ENCODE data around the gene ME2.
"Not testable (repeated sequence)": the region's sequence is repeated elsewhere in the genome, so short reads cannot be mapped to it uniquely, and the experiment has no call there.

ME2 gene

DNA sequence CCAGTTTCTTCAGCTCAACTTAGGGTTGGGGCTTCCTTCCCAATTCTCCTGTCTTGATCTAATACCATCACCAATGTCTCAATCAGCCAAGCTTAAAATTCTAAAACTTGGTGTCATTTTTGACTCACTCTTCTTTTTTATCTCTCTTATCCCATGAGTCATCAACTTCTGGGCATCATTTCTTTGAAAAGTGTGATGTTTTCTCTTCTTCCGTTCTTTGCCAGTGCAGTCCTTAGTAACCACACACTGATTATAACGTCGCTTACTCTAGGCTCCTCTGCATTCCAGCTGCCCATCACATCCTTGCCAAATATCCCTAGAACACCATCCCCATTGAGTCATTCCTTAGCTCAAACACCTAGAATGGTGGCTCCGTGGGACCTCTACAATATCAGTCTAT, 31.7 kb upstream of the ME2 start:
- Histone ChIP-seq H2AFZ (ENCODE audit: low read length, unreplicated experiment) (no peak overlapping the region), H3K79me2 (ENCODE audit: control insufficient read depth, insufficient read depth, low read length, unreplicated experiment) (no peaks in the 10 kb centered on the region), H3K27ac (ENCODE audit: low read depth, low read length) (0 out of 2 replicates have a peak overlapping the region, but pooled peaks have one; percentile 5), H3K4me3 (ENCODE audit: low read depth, low read length) (no peak overlapping the region), H3K36me3 (ENCODE audit: insufficient read depth, low read length) (no peaks in the 10 kb centered on the region), H3K27me3 (ENCODE audit: insufficient read depth, low read length) (no peaks in the 10 kb centered on the region), H3K4me1 (ENCODE audit: control insufficient read depth, insufficient read depth, low read length, unreplicated experiment) (peaks cover 9% of the 10 kb centered on the region)

DNA sequence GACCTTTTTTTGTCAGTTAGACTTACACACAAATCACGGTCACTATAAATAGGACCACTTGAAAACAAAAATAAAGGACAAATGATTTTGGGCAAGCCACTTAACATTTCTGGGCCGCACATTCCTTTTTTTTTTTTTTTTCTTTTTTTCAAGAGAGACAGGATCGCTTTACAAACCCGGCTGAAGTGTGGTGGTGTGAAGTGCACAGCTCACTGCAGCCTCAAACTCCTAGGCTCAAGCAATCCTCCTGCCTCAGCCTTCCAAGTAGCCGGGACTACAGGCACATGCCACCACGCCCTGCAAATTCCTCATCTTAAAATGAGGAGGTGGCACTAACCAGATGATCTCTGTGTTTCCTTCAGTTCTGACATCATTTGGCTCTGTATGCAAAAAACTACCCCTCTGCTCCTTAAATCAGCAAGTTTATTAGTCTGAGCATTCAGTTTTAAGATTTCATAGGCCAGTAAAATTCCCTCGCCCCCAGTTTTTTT, 30.8 kb upstream of the ME2 start:
- H3K4me3 ChIP-seq (ENCODE audit: low read depth, low read length): no peak overlapping the region
- no peaks in the 10 kb centered on the region for H3K27me3 ChIP-seq (ENCODE audit: insufficient read depth, low read length)
- H3K36me3 ChIP-seq (ENCODE audit: insufficient read depth, low read length): no peaks in the 10 kb centered on the region
- H3K4me1 ChIP-seq (ENCODE audit: control insufficient read depth, insufficient read depth, low read length, unreplicated experiment): peaks cover 9% of the 10 kb centered on the region
- H3K79me2 ChIP-seq (ENCODE audit: control insufficient read depth, insufficient read depth, low read length, unreplicated experiment): no peaks in the 10 kb centered on the region
- H2AFZ ChIP-seq (ENCODE audit: low read length, unreplicated experiment): no peak overlapping the region
- no peak overlapping the region for H3K27ac ChIP-seq (ENCODE audit: low read depth, low read length)

DNA sequence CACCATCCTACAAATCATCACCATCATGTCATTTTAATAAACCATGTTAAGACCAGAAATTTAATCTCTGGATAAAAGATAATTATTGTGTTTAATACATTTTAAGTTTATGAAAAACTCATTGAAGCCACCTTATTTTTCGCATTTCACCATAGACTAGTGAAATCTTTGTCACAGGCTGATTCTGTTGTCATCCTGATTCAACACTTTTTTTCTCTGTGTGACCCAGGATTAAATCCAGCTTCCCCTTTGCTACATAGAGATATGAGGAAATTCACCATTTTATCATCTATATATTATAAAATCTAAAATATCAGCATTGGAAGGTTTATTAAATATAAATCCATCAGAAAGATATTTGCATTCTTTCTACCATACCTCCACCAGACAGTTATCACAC, 29.9 kb upstream of the ME2 start:
- H3K4me1 ChIP-seq (ENCODE audit: control insufficient read depth, insufficient read depth, low read length, unreplicated experiment): peaks cover 16% of the 10 kb centered on the region

DNA sequence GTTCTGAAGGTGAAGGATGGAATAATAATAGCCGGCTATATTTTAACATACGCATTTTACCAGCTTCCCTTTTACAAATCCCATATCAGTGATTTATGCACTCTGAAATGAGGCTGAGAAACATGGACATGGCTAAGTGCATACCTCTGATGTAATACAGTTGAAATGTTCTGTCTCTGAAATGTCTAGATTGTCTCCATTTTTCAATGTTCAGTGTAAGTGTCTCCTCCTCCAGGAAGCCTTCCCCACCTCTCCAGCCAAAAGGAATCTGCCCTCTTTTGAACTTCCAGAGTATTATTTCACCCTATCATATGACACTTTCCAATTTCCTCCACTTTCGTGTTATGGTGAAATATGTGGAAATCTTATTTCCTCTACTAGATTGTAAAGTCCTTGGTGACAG, 29.5 kb upstream of the ME2 start:
- H3K4me1 ChIP-seq (ENCODE audit: control insufficient read depth, insufficient read depth, low read length, unreplicated experiment): peaks cover 20% of the 10 kb centered on the region
- H3K4me3 ChIP-seq (ENCODE audit: low read depth, low read length): no peak overlapping the region
- no peaks in the 10 kb centered on the region for H3K36me3 ChIP-seq (ENCODE audit: insufficient read depth, low read length)
- H3K27ac ChIP-seq (ENCODE audit: low read depth, low read length): no peak overlapping the region
- H3K79me2 ChIP-seq (ENCODE audit: control insufficient read depth, insufficient read depth, low read length, unreplicated experiment): no peaks in the 10 kb centered on the region
- H3K27me3 ChIP-seq (ENCODE audit: insufficient read depth, low read length): no peaks in the 10 kb centered on the region
- no peak overlapping the region for H2AFZ ChIP-seq (ENCODE audit: low read length, unreplicated experiment)

More for the DNA sequence above, 29.9 kb upstream of the ME2 start:
- Histone ChIP-seq H3K27me3 (ENCODE audit: insufficient read depth, low read length) (no peaks in the 10 kb centered on the region), H3K4me3 (ENCODE audit: low read depth, low read length) (no peak overlapping the region), H2AFZ (ENCODE audit: low read length, unreplicated experiment) (no peak overlapping the region), H3K79me2 (ENCODE audit: control insufficient read depth, insufficient read depth, low read length, unreplicated experiment) (no peaks in the 10 kb centered on the region), H3K36me3 (ENCODE audit: insufficient read depth, low read length) (no peaks in the 10 kb centered on the region), H3K27ac (ENCODE audit: low read depth, low read length) (no peak overlapping the region)

DNA sequence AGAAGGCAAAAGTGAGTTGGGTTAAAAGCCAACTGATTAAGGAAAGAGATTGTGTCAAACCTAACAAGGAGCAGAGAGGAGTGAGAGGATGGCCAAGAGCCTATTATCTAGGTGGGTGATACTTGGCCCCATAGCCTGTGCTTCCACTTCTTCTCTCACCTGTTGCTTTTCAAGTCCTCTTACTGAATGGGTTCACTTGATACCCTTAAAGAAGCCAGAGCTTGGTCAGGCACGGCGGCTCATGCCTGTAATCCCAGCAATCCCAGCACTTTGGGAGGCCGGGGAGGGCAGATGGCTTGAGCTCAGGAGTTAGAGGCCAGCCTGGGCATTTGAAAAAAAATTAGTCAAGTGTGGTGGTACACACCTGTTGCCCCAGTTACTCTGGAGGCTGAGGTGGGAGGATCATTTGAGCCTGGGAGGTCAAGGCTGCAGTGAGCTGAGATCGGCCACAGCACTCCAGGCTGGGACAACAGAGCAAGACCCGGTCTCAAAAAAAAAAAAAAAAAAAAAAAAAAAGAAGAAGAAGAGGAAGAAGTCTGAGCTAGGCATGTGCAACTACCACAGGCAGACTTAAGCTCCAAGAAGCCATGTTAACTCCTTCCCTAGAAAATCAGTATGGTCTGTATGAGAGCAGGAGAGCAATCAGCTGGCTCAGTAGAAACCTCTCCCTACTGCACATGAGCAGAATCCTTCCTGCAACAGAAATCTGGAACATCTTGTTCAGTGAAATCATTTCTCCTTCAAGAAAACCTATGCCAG, 28.4 kb upstream of the ME2 start:
- Histone ChIP-seq H3K4me3 (ENCODE audit: low read depth, low read length) (no peak overlapping the region), H3K27ac (ENCODE audit: low read depth, low read length) (no peak overlapping the region), H3K36me3 (ENCODE audit: insufficient read depth, low read length) (no peaks in the 10 kb centered on the region), H3K79me2 (ENCODE audit: control insufficient read depth, insufficient read depth, low read length, unreplicated experiment) (no peaks in the 10 kb centered on the region), H2AFZ (ENCODE audit: low read length, unreplicated experiment) (no peak overlapping the region), H3K4me1 (ENCODE audit: control insufficient read depth, insufficient read depth, low read length, unreplicated experiment) (peaks cover 24% of the 10 kb centered on the region), H3K27me3 (ENCODE audit: insufficient read depth, low read length) (no peaks in the 10 kb centered on the region)

DNA sequence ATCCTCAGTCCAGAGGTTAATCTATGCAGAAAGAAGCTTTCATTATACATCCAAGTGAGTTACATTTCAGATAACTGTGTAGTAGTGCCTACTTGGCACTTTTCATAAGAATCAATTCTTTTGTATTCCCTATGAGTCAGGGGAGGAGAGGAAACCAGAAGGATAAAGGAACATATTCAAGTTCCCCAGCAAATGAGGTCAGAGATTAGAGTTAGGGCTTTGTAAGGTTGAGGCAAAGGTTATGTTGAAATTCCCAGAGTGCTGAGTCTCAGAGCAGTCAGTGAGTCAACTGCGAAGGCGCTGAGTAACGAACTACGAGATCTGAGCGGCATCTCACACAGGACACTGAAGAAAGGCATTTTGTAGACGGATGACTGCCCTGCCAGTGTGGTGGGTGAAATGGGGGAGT, 25.1 kb upstream of the ME2 start:
- Histone ChIP-seq H3K4me1 (ENCODE audit: control insufficient read depth, insufficient read depth, low read length, unreplicated experiment) (peaks cover 20% of the 10 kb centered on the region), H3K27me3 (ENCODE audit: insufficient read depth, low read length) (no peaks in the 10 kb centered on the region), H3K36me3 (ENCODE audit: insufficient read depth, low read length) (no peaks in the 10 kb centered on the region), H3K27ac (ENCODE audit: low read depth, low read length) (peak overlapping the region; percentile 46), H3K4me3 (ENCODE audit: low read depth, low read length) (peak overlapping the region; percentile 13; the same call in 1 of the 2 replicates), H3K79me2 (ENCODE audit: control insufficient read depth, insufficient read depth, low read length, unreplicated experiment) (no peaks in the 10 kb centered on the region), H2AFZ (ENCODE audit: low read length, unreplicated experiment) (peak overlapping the region; percentile 56)

DNA sequence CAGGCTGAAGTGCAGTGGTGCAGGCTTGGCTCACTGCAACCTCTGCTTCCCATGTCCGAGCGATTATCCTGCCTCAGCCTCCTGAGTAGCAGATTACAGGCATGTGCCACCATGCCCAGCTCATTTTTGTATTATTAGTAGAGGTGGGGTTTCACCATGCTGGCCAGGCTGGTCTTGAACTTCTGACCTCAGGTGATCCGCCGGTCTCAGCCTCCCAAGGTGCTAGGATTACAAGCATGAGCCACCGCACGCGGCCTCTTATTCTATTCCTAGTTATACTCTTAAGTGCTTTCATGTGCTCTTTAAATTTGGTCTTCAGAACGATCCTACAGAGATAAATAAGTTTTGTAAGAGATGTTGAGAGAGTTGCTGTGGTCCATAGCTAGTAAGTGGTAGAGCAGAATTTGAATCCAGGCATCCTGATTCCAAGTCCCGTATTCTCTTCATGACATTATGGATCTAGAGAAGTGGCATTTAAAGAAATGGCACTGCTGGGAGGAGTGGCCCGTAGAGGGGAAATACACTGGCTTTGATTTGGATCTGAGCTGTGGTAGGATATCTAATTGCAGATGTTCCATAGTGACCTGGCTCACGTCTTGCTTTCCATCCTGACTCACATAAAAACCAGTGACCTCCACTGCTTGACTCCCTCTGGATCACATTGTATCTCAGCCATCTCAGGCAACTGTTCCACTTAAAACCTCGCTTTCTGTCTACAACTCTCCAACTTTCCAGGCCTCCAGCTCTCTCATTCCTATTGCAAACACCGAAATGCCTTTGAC, 22.8 kb upstream of the ME2 start:
- H3K36me3 ChIP-seq (ENCODE audit: insufficient read depth, low read length): no peaks in the 10 kb centered on the region
- no peak overlapping the region for H3K4me3 ChIP-seq (ENCODE audit: low read depth, low read length)
- H3K4me1 ChIP-seq (ENCODE audit: control insufficient read depth, insufficient read depth, low read length, unreplicated experiment): peaks cover 20% of the 10 kb centered on the region
- no peak overlapping the region for H3K27ac ChIP-seq (ENCODE audit: low read depth, low read length)
- no peak overlapping the region for H2AFZ ChIP-seq (ENCODE audit: low read length, unreplicated experiment)
- no peaks in the 10 kb centered on the region for H3K79me2 ChIP-seq (ENCODE audit: control insufficient read depth, insufficient read depth, low read length, unreplicated experiment)
- H3K27me3 ChIP-seq (ENCODE audit: insufficient read depth, low read length): no peaks in the 10 kb centered on the region

DNA sequence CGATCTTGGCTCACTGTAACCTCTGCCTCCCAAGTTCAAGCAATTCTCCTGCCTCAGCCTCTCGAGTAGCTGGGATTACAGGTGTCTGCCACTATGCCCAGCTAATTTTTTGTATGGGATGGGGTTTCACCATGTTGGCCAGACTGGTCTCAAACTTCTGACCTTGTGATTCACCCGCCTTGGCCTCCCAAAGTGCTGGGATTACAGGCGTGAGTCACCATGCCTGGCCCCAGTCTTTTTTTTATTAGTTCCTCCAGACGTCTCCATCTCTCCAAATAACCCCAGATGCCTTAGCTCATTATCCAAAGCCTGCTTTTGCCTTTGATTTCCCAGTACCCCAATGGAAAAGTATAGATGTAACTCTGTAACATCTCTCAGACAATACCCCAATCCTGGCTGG, 21.8 kb upstream of the ME2 start:
- not testable (repeated sequence) for H3K36me3 ChIP-seq (ENCODE audit: insufficient read depth, low read length); H3K27me3 ChIP-seq (ENCODE audit: insufficient read depth, low read length); H3K27ac ChIP-seq (ENCODE audit: low read depth, low read length); H2AFZ ChIP-seq (ENCODE audit: low read length, unreplicated experiment); H3K79me2 ChIP-seq (ENCODE audit: control insufficient read depth, insufficient read depth, low read length, unreplicated experiment); H3K4me3 ChIP-seq (ENCODE audit: low read depth, low read length)
- H3K4me1 ChIP-seq (ENCODE audit: control insufficient read depth, insufficient read depth, low read length, unreplicated experiment): peaks cover 20% of the 10 kb centered on the region

DNA sequence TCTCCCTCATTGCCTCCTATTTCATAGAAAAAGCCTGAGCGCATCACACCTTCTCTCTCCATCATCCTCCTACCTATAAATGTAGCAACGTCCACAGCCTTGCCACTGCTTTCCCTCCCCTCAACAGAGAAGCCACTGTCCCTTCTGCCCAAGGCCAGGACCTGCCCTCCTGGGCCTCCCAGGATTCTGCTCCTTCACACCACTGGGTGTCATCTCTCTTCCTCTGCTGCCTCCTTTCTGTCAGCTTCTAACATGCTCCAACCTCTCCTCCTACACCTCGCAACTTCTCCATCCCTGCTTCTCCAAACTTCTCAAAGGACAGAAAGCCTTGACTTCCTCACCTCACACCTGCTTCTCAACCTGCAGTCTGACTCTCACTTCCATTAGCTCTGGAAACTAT, 21.2 kb upstream of the ME2 start:
- no peaks in the 10 kb centered on the region for H3K36me3 ChIP-seq (ENCODE audit: insufficient read depth, low read length)
- H3K4me1 ChIP-seq (ENCODE audit: control insufficient read depth, insufficient read depth, low read length, unreplicated experiment): peaks cover 20% of the 10 kb centered on the region
- no peaks in the 10 kb centered on the region for H3K79me2 ChIP-seq (ENCODE audit: control insufficient read depth, insufficient read depth, low read length, unreplicated experiment)
- no peak overlapping the region for H2AFZ ChIP-seq (ENCODE audit: low read length, unreplicated experiment)
- no peaks in the 10 kb centered on the region for H3K27me3 ChIP-seq (ENCODE audit: insufficient read depth, low read length)
- no peak overlapping the region for H3K27ac ChIP-seq (ENCODE audit: low read depth, low read length)
- no peak overlapping the region for H3K4me3 ChIP-seq (ENCODE audit: low read depth, low read length)

DNA sequence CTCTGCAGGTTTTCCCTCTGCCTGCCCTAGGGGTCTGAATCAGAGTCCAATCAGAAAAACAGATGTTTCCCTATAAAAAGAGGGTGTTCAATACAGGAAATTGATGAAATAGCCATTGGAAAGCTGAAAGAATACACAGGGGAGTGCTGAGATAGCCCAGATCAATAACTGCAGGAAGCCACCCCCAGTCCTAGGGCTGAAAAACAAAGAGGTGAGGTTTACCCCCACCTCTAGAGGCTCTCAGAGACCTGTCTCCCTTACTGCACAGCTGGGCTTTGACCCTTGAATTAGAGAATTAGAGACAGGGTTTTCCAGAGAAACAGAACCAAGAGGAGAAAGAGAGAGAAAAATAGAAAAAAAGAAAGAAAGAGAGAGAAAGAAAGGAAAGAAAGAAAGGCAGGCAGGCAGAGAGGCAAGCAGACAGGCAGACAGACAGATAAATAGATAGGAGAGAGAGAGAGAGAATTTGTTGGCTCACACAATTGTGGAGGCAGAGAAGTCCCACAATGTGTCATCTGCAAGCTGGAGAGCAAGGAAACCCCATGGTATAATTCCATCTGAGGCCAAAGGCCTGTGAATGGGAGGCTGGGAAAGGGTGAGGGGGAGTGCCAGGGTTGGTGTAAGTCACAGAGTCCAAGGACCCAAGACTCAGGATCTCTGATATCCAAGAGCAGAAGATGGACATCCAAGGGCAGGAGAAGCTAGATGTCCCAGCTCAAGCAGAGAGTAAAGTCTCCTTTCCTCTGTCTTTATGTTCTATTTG, 18.9 kb upstream of the ME2 start:
- H3K4me1 ChIP-seq (ENCODE audit: control insufficient read depth, insufficient read depth, low read length, unreplicated experiment): peaks cover 5% of the 10 kb centered on the region
- no peak overlapping the region for H2AFZ ChIP-seq (ENCODE audit: low read length, unreplicated experiment)
- H3K4me3 ChIP-seq (ENCODE audit: low read depth, low read length): no peak overlapping the region
- no peaks in the 10 kb centered on the region for H3K79me2 ChIP-seq (ENCODE audit: control insufficient read depth, insufficient read depth, low read length, unreplicated experiment)
- H3K27me3 ChIP-seq (ENCODE audit: insufficient read depth, low read length): no peaks in the 10 kb centered on the region
- no peaks in the 10 kb centered on the region for H3K36me3 ChIP-seq (ENCODE audit: insufficient read depth, low read length)
- no peak overlapping the region for H3K27ac ChIP-seq (ENCODE audit: low read depth, low read length)

All from ACC112 (cell line).